ENCODE data around the gene TRAPPC10. TPM values are rescaled to one million over a fixed set of nuclear protein-coding genes. Genes with fewer than 3 reads are reported as not detected.

The TRAPPC10 gene
- 10 to 100 TPM; 18.7 to 26.6 (median 20.3) TPM for total RNA-seq
- 10 to 100 TPM in 2 of 3 donors, 1 to 10 TPM in 1; 8.4 to 27.3 (median 14.3) TPM for polyA plus RNA-seq

- 0% methylated on average over 107 of the region's 107 CpGs for WGBS, 2 donors
- H3K4me1 ChIP-seq = peaks cover 0 to 42% (median 30%) of the 10 kb centered on the region in 4 donors
- TF ChIP-seq EP300 (IDR thresholded peaks at IDR 0.05) = no peak
- TF ChIP-seq POLR2AphosphoS5 (IDR thresholded peaks at IDR 0.05) = peak; percentile 89 to 97 (median 96)
- TF ChIP-seq POLR2A (IDR thresholded peaks at IDR 0.05) = peak; percentile 61 to 69
Observed at GRCh38 chr21:44011579-44012473, at the start of gene TRAPPC10. TSS of gene TRAPPC10 (plus strand) at chr21:44012309. CDS start at chr21:44012494, 185 bp downstream.

GRCh38 chr21:43965911-43966585 lies 46.1 kb upstream of the TRAPPC10 start:
- no peaks in the 10 kb centered on the region for H3K4me1 ChIP-seq
- no peaks in the 10 kb centered on the region for H3K27me3 ChIP-seq
- H3K36me3 ChIP-seq = peaks cover 0 to 54% (median 19%) of the 10 kb centered on the region in 4 donors
- TF ChIP-seq POLR2AphosphoS5 (IDR thresholded peaks at IDR 0.05) = no peak
- TF ChIP-seq EP300 (IDR thresholded peaks at IDR 0.05) = no peak
- TF ChIP-seq CTCF (IDR thresholded peaks at IDR 0.05) = no peak
- TF ChIP-seq POLR2A (IDR thresholded peaks at IDR 0.05) = no peak
- intact Hi-C loops (cut with DNase I) = no loop called here
- no peaks in the 10 kb centered on the region for H3K9me3 ChIP-seq
- H3K4me3 ChIP-seq = no peak overlapping the region
- WGBS, 2 donors = 90 to 92% methylated on average over 17 of the region's 17 CpGs
- H3K27ac ChIP-seq = no peak overlapping the region
- DNase-seq = no peak

More at GRCh38 chr21:44011579-44012473, at the start of gene TRAPPC10:
- H3K27me3 ChIP-seq = no peaks in the 10 kb centered on the region
- DNase-seq = peak; percentile 92
- H3K36me3 ChIP-seq = no peaks in the 10 kb centered on the region
- H3K9me3 ChIP-seq = no peaks in the 10 kb centered on the region
- peak within 1 kb of the TSS; percentile 85 to 98 (median 98) for H3K27ac ChIP-seq
- H3K4me3 ChIP-seq = peak within 1 kb of the TSS; percentile 71 to 99 (median 86)
- intact Hi-C loops (cut with DNase I) = loop anchor here (2.0 to 10.0 kb wide), 2 partner anchors 287 to 443 kb away; partner anchors contain the start of gene LRRC3

- no peak overlapping the region for H3K4me3 ChIP-seq
- TF ChIP-seq POLR2A (IDR thresholded peaks at IDR 0.05) (no peak), EP300 (IDR thresholded peaks at IDR 0.05) (no peak), POLR2AphosphoS5 (IDR thresholded peaks at IDR 0.05) (no peak), CTCF (IDR thresholded peaks at IDR 0.05) (no peak)
- 93% methylated on average over 18 of the region's 18 CpGs for WGBS, 2 donors
- no peak for DNase-seq
- peaks cover 5 to 58% (median 27%) of the 10 kb centered on the region in 4 donors for H3K36me3 ChIP-seq
- intact Hi-C loops (cut with DNase I) = no loop called here
- no peak overlapping the region for H3K27ac ChIP-seq
- H3K4me1 ChIP-seq = no peaks in the 10 kb centered on the region
- H3K27me3 ChIP-seq = no peaks in the 10 kb centered on the region
- no peaks in the 10 kb centered on the region for H3K9me3 ChIP-seq
Observed at GRCh38 chr21:43966946-43967512, 45.1 kb upstream of the TRAPPC10 start.

GRCh38 chr21:43967981-43968380 lies 44.1 kb upstream of the TRAPPC10 start:
- TF ChIP-seq EP300 (IDR thresholded peaks at IDR 0.05) (no peak), CTCF (IDR thresholded peaks at IDR 0.05) (no peak)
- Histone ChIP-seq H3K36me3 (peaks cover 5 to 67% (median 30%) of the 10 kb centered on the region in 4 donors), H3K4me1 (no peaks in the 10 kb centered on the region), H3K27me3 (no peaks in the 10 kb centered on the region), H3K9me3 (no peaks in the 10 kb centered on the region), H3K4me3 (no peak overlapping the region), H3K27ac (no peak overlapping the region)
- DNase-seq = no peak
- intact Hi-C loops (cut with DNase I) = no loop called here
- WGBS, 2 donors = 93 to 96% methylated on average over 15 of the region's 15 CpGs
